Osteoblast (primary cell): ENCODE data around the gene LRRFIP2. TPM values are rescaled to one million over a fixed set of nuclear protein-coding genes. Genes with fewer than 3 reads are reported as not detected.

Experiments used
- DNase-seq: peaks from one replicate; pipeline ENCODE4 v3.0.0; 2011; ENCODE audit warnings: low spot score, mixed read lengths; ENCODE audit not compliant: insufficient read length; ENCODE audit errors: missing footprints
- H2AFZ ChIP-seq: 2 replicates; pipeline ENCODE4 v1.6.0; 2011; ENCODE audit warnings: mild to moderate bottlenecking, low read length
- H3K27ac ChIP-seq: 2 replicates; pipeline ENCODE4 v1.5.1; 2011; ENCODE audit warnings: mild to moderate bottlenecking, low read depth, low read length, moderate library complexity
- H3K27me3 ChIP-seq: 2 replicates; pipeline ENCODE4 v1.6.0; 2012; ENCODE audit warnings: mild to moderate bottlenecking, control low read depth, inconsistent platforms, low read length, moderate library complexity; ENCODE audit not compliant: insufficient read depth
- H3K36me3 ChIP-seq: 2 replicates; pipeline ENCODE4 v1.5.1; 2011; ENCODE audit warnings: mild to moderate bottlenecking, low read length, control low read depth, moderate library complexity; ENCODE audit not compliant: insufficient read depth
- H3K4me1 ChIP-seq: 2 replicates; pipeline ENCODE4 v1.5.1; 2011; ENCODE audit warnings: mild to moderate bottlenecking, low read length, control low read depth, moderate library complexity; ENCODE audit not compliant: insufficient read depth
- H3K4me2 ChIP-seq: 2 replicates; pipeline ENCODE4 v1.6.0; 2011; ENCODE audit warnings: mild to moderate bottlenecking, low read length; ENCODE audit not compliant: insufficient read depth
- H3K4me3 ChIP-seq: fragments of 200-600 bp; sonication (generic); 3 replicates; pipeline ENCODE4 v1.5.1; 2012; ENCODE audit warnings: mild to moderate bottlenecking, low read length, inconsistent platforms; ENCODE audit not compliant: insufficient read depth
- H3K79me2 ChIP-seq: 2 replicates; pipeline ENCODE4 v1.6.0; 2012; ENCODE audit warnings: mild to moderate bottlenecking, low read length, control low read depth, inconsistent platforms; ENCODE audit not compliant: insufficient read depth
- H3K9me3 ChIP-seq: 2 replicates; pipeline ENCODE4 v1.5.1; 2011; ENCODE audit warnings: low read depth, low read length, control low read depth
- H4K20me1 ChIP-seq: 2 replicates; pipeline ENCODE4 v1.6.0; 2012; ENCODE audit warnings: mild to moderate bottlenecking, low read length, control low read depth; ENCODE audit not compliant: insufficient read depth
- CTCF ChIP-seq: IDR thresholded peaks from 2 replicates; pipeline ENCODE4 v1.5.1; 2011; ENCODE audit warnings: mild to moderate bottlenecking, low read depth, low read length, moderate library complexity; ENCODE audit errors: extremely low read depth
- total RNA-seq: library from RNA; depleted of rRNA; stranded (reverse); fragments of >200 nt; gene quantifications from 2 replicates; pipeline ENCODE4 v1.2.3, GENCODE V29; 2012

Gene LRRFIP2
- total RNA-seq, 1 donor = 71.3 TPM

- Histone ChIP-seq H3K27ac (peak overlapping the region; percentile 2), H4K20me1 (peaks cover 3% of the 10 kb centered on the region), H3K36me3 (peaks cover 7% of the 10 kb centered on the region), H3K27me3 (no peaks in the 10 kb centered on the region), H3K4me2 (no peak overlapping the region), H3K4me1 (peaks cover 7% of the 10 kb centered on the region), H3K79me2 (peaks cover 60% of the 10 kb centered on the region), H3K4me3 (no peak overlapping the region), H3K9me3 (no peaks in the 10 kb centered on the region), H2AFZ (no peak overlapping the region)
- peak; percentile 75 for DNase-seq
- TF ChIP-seq CTCF = no peak
Observed at GRCh38 chr3:37126856-37127255, 47.5 kb downstream of the LRRFIP2 start.

- DNase-seq = no peak
- H3K27me3 ChIP-seq = no peaks in the 10 kb centered on the region
- H2AFZ ChIP-seq = no peak overlapping the region
- H4K20me1 ChIP-seq = peaks cover 3% of the 10 kb centered on the region
- TF ChIP-seq CTCF = no peak
- H3K36me3 ChIP-seq = peaks cover 7% of the 10 kb centered on the region
- H3K4me3 ChIP-seq = no peak overlapping the region
- peaks cover 3% of the 10 kb centered on the region for H3K4me1 ChIP-seq
- H3K4me2 ChIP-seq = no peak overlapping the region
- no peaks in the 10 kb centered on the region for H3K9me3 ChIP-seq
- peaks cover 49% of the 10 kb centered on the region for H3K79me2 ChIP-seq
- H3K27ac ChIP-seq = no peak overlapping the region
Observed at GRCh38 chr3:37125195-37126073, 48.9 kb downstream of the LRRFIP2 start.

- Histone ChIP-seq H3K4me2 (no peak overlapping the region), H2AFZ (no peak overlapping the region)
Observed at GRCh38 chr3:37124435-37124834, 49.9 kb downstream of the LRRFIP2 start.

More at GRCh38 chr3:37124435-37124834, 49.9 kb downstream of the LRRFIP2 start:
- no peak for TF ChIP-seq CTCF
- H3K4me3 ChIP-seq = no peak overlapping the region
- peaks cover 3% of the 10 kb centered on the region for H3K4me1 ChIP-seq
- peaks cover 40% of the 10 kb centered on the region for H3K79me2 ChIP-seq
- peaks cover 1% of the 10 kb centered on the region for H4K20me1 ChIP-seq
- H3K27me3 ChIP-seq = no peaks in the 10 kb centered on the region
- H3K36me3 ChIP-seq = peaks cover 7% of the 10 kb centered on the region
- no peak overlapping the region for H3K27ac ChIP-seq
- no peak for DNase-seq
- no peaks in the 10 kb centered on the region for H3K9me3 ChIP-seq
